ENCODE results near the gene DOCK4.

GRCh38 chr7:112232212-112232978, 26.2 kb upstream of the DOCK4 start:
- TF ChIP-seq EZH2 (IDR thresholded peaks at IDR 0.05; ENCODE audit: low read length), result no peak
- TF ChIP-seq CTCF (optimal IDR thresholded peaks at IDR 0.05 in 1 of 3, IDR thresholded peaks at IDR 0.05 in 1 of 3, conservative IDR thresholded peaks at IDR 0.05 in 1 of 3; ENCODE audit: extremely low read depth in 1 of 3, insufficient read depth in 2 of 3, low read length in 3 of 3), result no peak
